ENCODE results near the gene PHF1. TPM values are rescaled to one million over a fixed set of nuclear protein-coding genes. Genes with fewer than 3 reads are reported as not detected.
A peak's percentile ranks its signal among the peaks of the same experiment; 100 is the strongest.

PHF1 gene
- total RNA-seq, 1 experiment from 2014 or later = 14.3 TPM

GRCh38 chr6:33453393-33454008, 42.7 kb downstream of the PHF1 start:
- no peak for DNase-seq (ENCODE audit: low read depth)

- peak; percentile 99 for DNase-seq (ENCODE audit: low read depth)
Measured at GRCh38 chr6:33454009-33454946, 43.5 kb downstream of the PHF1 start, which contains the start of gene ZBTB9. Gene ZBTB9 (plus strand): TSS chr6:33454576. CDS start chr6:33455101, 525 bp downstream.

GRCh38 chr6:33455051-33455450, 44.2 kb downstream of the PHF1 start:
- DNase-seq (ENCODE audit: low read depth) = no peak

GRCh38 chr6:33456156-33456555, 45.3 kb downstream of the PHF1 start:
- no peak for DNase-seq (ENCODE audit: low read depth)

GRCh38 chr6:33458676-33459075, 47.9 kb downstream of the PHF1 start:
- DNase-seq (ENCODE audit: low read depth) = no peak

GRCh38 chr6:33459226-33459625, 48.4 kb downstream of the PHF1 start:
- DNase-seq (ENCODE audit: low read depth) = no peak

Other genes with a start within 250 kb of the PHF1 start
- gene COL11A2, start 218.5 kb upstream of the PHF1 start, total RNA-seq (2014; rRNA removed; shearing (Covaris generic)) = 1.6 and 5.5 TPM in 2 replicates
- 21.4 and 27.3 TPM in 2 replicates for gene RXRB, start 210.3 kb upstream of the PHF1 start, total RNA-seq (2014; rRNA removed; shearing (Covaris generic))
- 104 and 121 TPM in 2 replicates for gene SLC39A7, start 210.1 kb upstream of the PHF1 start, total RNA-seq (2014; rRNA removed; shearing (Covaris generic))
- gene HSD17B8, start 206.4 kb upstream of the PHF1 start, total RNA-seq (2014; rRNA removed; shearing (Covaris generic)) = 3.3 and 8.2 TPM in 2 replicates
- 43.4 and 44.9 TPM in 2 replicates for gene RING1, start 202.5 kb upstream of the PHF1 start, total RNA-seq (2014; rRNA removed; shearing (Covaris generic))
- gene VPS52, start 139.1 kb upstream of the PHF1 start, total RNA-seq (2014; rRNA removed; shearing (Covaris generic)) = 33.4 and 37.4 TPM in 2 replicates
- gene RPS18, start 138.9 kb upstream of the PHF1 start, total RNA-seq (2014; rRNA removed; shearing (Covaris generic)) = 5,669 and 7,419 TPM in 2 replicates
- gene B3GALT4, start 133.9 kb upstream of the PHF1 start, total RNA-seq (2014; rRNA removed; shearing (Covaris generic)) = 0.40 and 1.9 TPM in 2 replicates
- gene WDR46, start 121.8 kb upstream of the PHF1 start, total RNA-seq (2014; rRNA removed; shearing (Covaris generic)) = 286 and 362 TPM in 2 replicates
- 126 and 182 TPM in 2 replicates for gene PFDN6, start 121.4 kb upstream of the PHF1 start, total RNA-seq (2014; rRNA removed; shearing (Covaris generic))
- 16.7 and 19.2 TPM in 2 replicates for gene RGL2, start 112.1 kb upstream of the PHF1 start, total RNA-seq (2014; rRNA removed; shearing (Covaris generic))
- 63.6 and 71.1 TPM in 2 replicates for gene TAPBP, start 96.9 kb upstream of the PHF1 start, total RNA-seq (2014; rRNA removed; shearing (Covaris generic))
- gene ZBTB22, start 93.3 kb upstream of the PHF1 start, total RNA-seq (2014; rRNA removed; shearing (Covaris generic)) = 4.9 and 11.2 TPM in 2 replicates
- 77.0 and 83.4 TPM in 2 replicates for gene DAXX, start 88.1 kb upstream of the PHF1 start, total RNA-seq (2014; rRNA removed; shearing (Covaris generic))
- 122 and 148 TPM in 2 replicates for gene KIFC1, start 19.2 kb upstream of the PHF1 start, total RNA-seq (2014; rRNA removed; shearing (Covaris generic))
- gene CUTA, start 7.1 kb downstream of the PHF1 start, total RNA-seq (2014; rRNA removed; shearing (Covaris generic)) = 208 and 223 TPM in 2 replicates
- 1.1 and 3.7 TPM in 2 replicates for gene SYNGAP1, start 9.1 kb downstream of the PHF1 start, total RNA-seq (2014; rRNA removed; shearing (Covaris generic))
- gene ZBTB9, start 43.6 kb downstream of the PHF1 start, total RNA-seq (2014; rRNA removed; shearing (Covaris generic)) = 7.5 and 9.0 TPM in 2 replicates
- 13.1 and 18.8 TPM in 2 replicates for gene BAK1, start 169.3 kb downstream of the PHF1 start, total RNA-seq (2014; rRNA removed; shearing (Covaris generic))
- gene ITPR3, start 210.3 kb downstream of the PHF1 start, total RNA-seq (2014; rRNA removed; shearing (Covaris generic)) = 10.4 and 12.6 TPM in 2 replicates

Data from Daoy (cell line).